IMR-90 (cell line): ENCODE results near the gene TMED4. TPM values are rescaled to one million over a fixed set of nuclear protein-coding genes. Genes with fewer than 3 reads are reported as not detected.
A peak's percentile ranks its signal among the peaks of the same experiment; 100 is the strongest.

Experiments used
- ATAC-seq: fragments of 200-7000 bp; cut with Tn5 transposase; 2 replicates; pipeline ENCODE4 v1.9.1; 2020; ENCODE audit warnings: low read depth, mild to moderate bottlenecking, moderate library complexity
- BruUV-seq: library from RNA; stranded (reverse); fragments of 400-500 nt; replicated peaks from 2 replicates; lab custom pipeline; 2021; lab: Mats Ljungman, UMichigan
- CTCF ChIA-PET: fragments of 300-600 bp; formaldehyde crosslinking; extraction: SDS; loops from one replicate; lab custom pipeline; 2021; ENCODE audit warnings: antibody characterized with exemption; lab: Yijun Ruan, JAX
- POLR2A ChIA-PET: fragments of 300-600 bp; sonication (Branson Sonifier 250); formaldehyde crosslinking; loops from one replicate; lab custom pipeline; 2022; ENCODE audit warnings: antibody characterized with exemption; ENCODE audit not compliant: unreplicated experiment; lab: Charles Lee
- DNase-seq: peaks from one replicate; pipeline ENCODE4 v3.0.0; 2013
- H2AFZ ChIP-seq: replicated peaks from 2 replicates; pipeline ENCODE3; 2013; ENCODE audit warnings: low read length, mild to moderate bottlenecking; ENCODE audit not compliant: poor library complexity
- H2AK5ac ChIP-seq: 2 replicates; pipeline ENCODE4 v1.6.1; 2013; ENCODE audit warnings: low read depth, low read length, inconsistent platforms
- H2AK9ac ChIP-seq: replicated peaks from 2 replicates; pipeline ENCODE3; 2013; ENCODE audit warnings: mild to moderate bottlenecking, low read depth, low read length, moderate library complexity; ENCODE audit not compliant: poor library complexity
- H2BK120ac ChIP-seq: 2 replicates; pipeline ENCODE4 v1.6.1; 2013; ENCODE audit warnings: low read depth, low read length, inconsistent platforms
- H2BK15ac ChIP-seq: 3 replicates; pipeline ENCODE4 v1.6.1; 2013; ENCODE audit warnings: low read depth, low read length, inconsistent platforms
- H2BK20ac ChIP-seq: 2 replicates; pipeline ENCODE4 v1.6.1; 2013; ENCODE audit warnings: low read depth, mild to moderate bottlenecking, inconsistent platforms, low read length, moderate library complexity
- H2BK5ac ChIP-seq: 2 replicates; pipeline ENCODE4 v1.6.1; 2013; ENCODE audit warnings: mild to moderate bottlenecking, low read depth, low read length, inconsistent platforms; ENCODE audit not compliant: poor library complexity, severe bottlenecking
- H3K14ac ChIP-seq: replicated peaks from 2 replicates; pipeline ENCODE4 v1.6.1; 2013; ENCODE audit warnings: low read depth, low read length, inconsistent platforms
- H3K18ac ChIP-seq: 2 replicates; pipeline ENCODE4 v1.6.1; 2013; ENCODE audit warnings: low read depth, low read length, control low read depth
- H3K23ac ChIP-seq: 2 replicates; pipeline ENCODE4 v1.6.1; 2013; ENCODE audit warnings: low read depth, low read length, inconsistent platforms
- H3K27ac ChIP-seq: 2 replicates; pipeline ENCODE4 v1.5.1; 2013; ENCODE audit warnings: mild to moderate bottlenecking, control low read depth, low read length; ENCODE audit not compliant: insufficient read depth
- H3K27me3 ChIP-seq: 2 replicates; pipeline ENCODE4 v1.6.1; 2013; ENCODE audit warnings: low read length; ENCODE audit not compliant: control insufficient read depth, insufficient read depth
- H3K36me3 ChIP-seq: 2 replicates; pipeline ENCODE4 v1.6.1; 2013; ENCODE audit warnings: low read length, mixed read lengths; ENCODE audit not compliant: control insufficient read depth, insufficient read depth
- H3K4ac ChIP-seq: 2 replicates; pipeline ENCODE4 v1.6.1; 2013; ENCODE audit warnings: low read depth, low read length, inconsistent platforms
- H3K4me1 ChIP-seq: 2 replicates; pipeline ENCODE4 v1.6.1; 2013; ENCODE audit warnings: low read length, mixed read lengths; ENCODE audit not compliant: control insufficient read depth, insufficient read depth
- H3K4me2 ChIP-seq: 2 replicates; pipeline ENCODE4 v1.6.1; 2013; ENCODE audit warnings: low read depth, mild to moderate bottlenecking, control low read depth, low read length, moderate library complexity
- H3K4me3 ChIP-seq: 2 replicates; pipeline ENCODE4 v1.5.1; 2013; ENCODE audit warnings: low read depth, mild to moderate bottlenecking, control low read depth, low read length, moderate library complexity; ENCODE audit not compliant: insufficient read depth
- H3K56ac ChIP-seq: 2 replicates; pipeline ENCODE4 v1.6.1; 2013; ENCODE audit warnings: low read length, inconsistent platforms; ENCODE audit not compliant: insufficient read depth; ENCODE audit errors: extremely low read depth
- H3K79me1 ChIP-seq, 2 experiments: 2 replicates each; pipeline ENCODE4 v1.6.1; 2013; ENCODE audit warnings: low read length in 2 of 2, inconsistent platforms in 1 of 2, low read depth in 1 of 2
- H3K9ac ChIP-seq: 2 replicates; pipeline ENCODE4 v1.6.1; 2013; ENCODE audit warnings: low read depth, low read length, control low read depth
- H3K9me1 ChIP-seq: 2 replicates; pipeline ENCODE4 v1.6.1; 2013; ENCODE audit warnings: low read length, inconsistent platforms; ENCODE audit not compliant: insufficient read depth
- H3K9me3 ChIP-seq: 2 replicates; pipeline ENCODE4 v1.6.1; 2013; ENCODE audit warnings: low read length; ENCODE audit not compliant: control insufficient read depth, insufficient read depth
- H4K20me1 ChIP-seq: 2 replicates; pipeline ENCODE4 v1.6.1; 2013; ENCODE audit warnings: low read length, inconsistent platforms; ENCODE audit not compliant: insufficient read depth
- H4K5ac ChIP-seq: 2 replicates; pipeline ENCODE4 v1.6.1; 2013; ENCODE audit warnings: mild to moderate bottlenecking, low read depth, low read length, control low read depth
- H4K8ac ChIP-seq, 2 experiments: 2 replicates each; pipeline ENCODE4 v1.6.1; 2013; ENCODE audit warnings: low read depth in 2 of 2, low read length in 2 of 2, control low read depth in 1 of 2, inconsistent platforms in 1 of 2
- H4K91ac ChIP-seq: 2 replicates; pipeline ENCODE4 v1.6.1; 2013; ENCODE audit warnings: low read depth, low read length, inconsistent platforms; ENCODE audit not compliant: insufficient read depth
- CHD1 ChIP-seq: IDR thresholded peaks from 2 replicates; pipeline ENCODE4 v1.6.1; 2012; ENCODE audit warnings: low read depth, low read length, improper control_type of control experiment
- FOS ChIP-seq: fragments of 150-350 bp; IDR thresholded peaks from 2 replicates; pipeline ENCODE4 v1.6.1; 2016; ENCODE audit warnings: low read depth, low read length
- NFE2L2 ChIP-seq: fragments of 150-350 bp; IDR thresholded peaks from 2 replicates; pipeline ENCODE4 v1.6.1; 2016; ENCODE audit warnings: low read depth, mild to moderate bottlenecking, low read length
- RAD21 ChIP-seq: IDR thresholded peaks from 2 replicates; pipeline ENCODE4 v1.6.1; 2012; ENCODE audit warnings: low read length, improper control_type of control experiment
- WGBS, 2 experiments: methylation state at CpG; one replicate each; pipeline versions ENCODE4 v1.1.5 to v1.1.7; 2013; ENCODE audit warnings: missing lambda C conversion rate in 2 of 2; ENCODE audit not compliant: insufficient read length in 1 of 2; ENCODE audit errors: extremely low coverage in 2 of 2; 5-methylcytosine and 5-hydroxymethylcytosine counted together
- dilution Hi-C: fragments of 300-500 bp; cut with HindIII; formaldehyde crosslinking; loops from one replicate; pipeline ENCODE4 v1.14.3; 2018; ENCODE audit warnings: low sequenced_read_pairs; ENCODE audit not compliant: unreplicated experiment
- in situ Hi-C: fragments of 300-500 bp; cut with MboI; formaldehyde crosslinking; loops from 3 replicates; pipeline ENCODE4 v1.14.3; 2019; ENCODE audit warnings: low sequenced_read_pairs, inconsistent platforms, mixed read lengths
- intact Hi-C: fragments of 100-400 bp; cut with micrococcal nuclease; formaldehyde crosslinking; loops from 2 replicates; pipeline ENCODE4 v1.10.0; 2022
- polyA plus RNA-seq, 3 experiments: library from polyadenylated mRNA; depleted of rRNA; stranded (reverse); fragments of >200 nt; gene quantifications; 2 replicates each; pipeline ENCODE4 v1.2.3, GENCODE V29; 2012; ENCODE audit warnings: low replicate concordance in 1 of 3
- total RNA-seq: library from RNA; depleted of rRNA; stranded (reverse); fragments of >200 nt; gene quantifications from 2 replicates; pipeline ENCODE4 v1.2.3, GENCODE V29; 2012

TMED4 gene
- total and polyA plus RNA-seq, 2 of the 4 experiments (the other 2 are of a cell fraction) = 58.6 to 92.7 TPM

DNA sequence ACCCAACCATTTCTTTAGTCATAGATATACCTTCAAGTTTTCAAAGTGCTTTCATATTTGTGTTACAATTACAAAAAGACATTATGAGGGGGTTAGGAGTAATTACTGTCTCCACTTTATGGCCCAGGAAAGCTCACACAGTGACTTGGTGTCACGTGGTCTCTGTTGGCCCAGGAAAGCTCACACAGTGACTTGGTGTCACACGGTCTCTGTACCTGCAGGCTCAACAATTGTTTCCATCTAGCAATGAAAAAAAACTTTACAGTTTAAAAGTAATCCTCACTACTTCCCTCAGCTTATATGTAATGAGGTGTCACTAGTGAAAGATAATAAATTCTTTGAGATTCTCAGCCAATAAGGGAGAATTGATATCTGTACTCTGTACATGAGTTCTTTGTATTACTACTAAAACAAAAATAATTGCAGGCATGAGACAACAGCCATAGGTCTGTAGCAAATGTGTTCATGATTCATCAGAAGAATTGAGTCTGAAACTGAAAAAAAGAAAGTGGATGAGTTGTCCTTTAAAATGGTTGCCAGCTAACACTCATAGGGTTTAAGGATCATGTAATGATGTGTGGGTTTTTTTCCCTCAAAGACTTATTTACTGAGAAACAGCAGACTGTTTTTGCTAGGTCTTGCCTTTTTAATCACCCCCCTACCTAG is 35.3 kb upstream of the TMED4 start:
- H3K23ac ChIP-seq = no peak overlapping the region; the same call in 1 of the 2 replicates
- no peak overlapping the region for H3K9ac ChIP-seq
- no peak overlapping the region for H2AFZ ChIP-seq
- H2BK20ac ChIP-seq = no peak overlapping the region
- POLR2A ChIA-PET = no interaction called here
- no peaks in the 10 kb centered on the region for H3K27me3 ChIP-seq
- BruUV-seq = no TSS peak
- peaks cover 5% of the 10 kb centered on the region for H3K4me1 ChIP-seq
- peak overlapping the region in 1 of 2 experiments; percentile 58; a peak in 2 of 4 replicates for H4K8ac ChIP-seq
- peak overlapping the region; percentile 87 for H3K14ac ChIP-seq
- H4K91ac ChIP-seq = no peak overlapping the region
- H3K79me1 ChIP-seq = peaks cover 32 to 66% of the 10 kb centered on the region in 2 experiments
- H3K4me3 ChIP-seq = no peak overlapping the region
- intact Hi-C loops = no loop called here
- TF ChIP-seq RAD21 = no peak
- TF ChIP-seq FOS = peak; percentile 15; the same call in 1 of the 2 replicates
- no peak for TF ChIP-seq CHD1
- TF ChIP-seq NFE2L2 = no peak
- no peak overlapping the region for H3K27ac ChIP-seq
- peak overlapping the region; percentile 55; the same call in 1 of the 2 replicates for H3K4me2 ChIP-seq
- WGBS, 2 experiments = 80% methylated on average over 1 of the region's 2 CpGs; no CpG with 5 or more reads in 1 of the 2 experiments
- H3K56ac ChIP-seq = no peak overlapping the region
- in situ Hi-C loops = no loop called here
- DNase-seq (peak; percentile 82), ATAC-seq (peak; percentile 80)
- H3K9me3 ChIP-seq = no peaks in the 10 kb centered on the region
- peaks cover 5% of the 10 kb centered on the region for H3K9me1 ChIP-seq
- peaks cover 2% of the 10 kb centered on the region; the same call in 1 of the 2 replicates for H3K36me3 ChIP-seq
- H3K18ac ChIP-seq = no peak overlapping the region; the same call in 1 of the 2 replicates
- H2BK120ac ChIP-seq = no peak overlapping the region
- H2AK9ac ChIP-seq = no peak overlapping the region
- peak overlapping the region; percentile 59 for H2BK5ac ChIP-seq
- peak overlapping the region; percentile 76; the same call in 1 of the 2 replicates for H2AK5ac ChIP-seq
- peaks cover 15% of the 10 kb centered on the region for H4K20me1 ChIP-seq
- CTCF ChIA-PET = no interaction called here
- peak overlapping the region; percentile 30 for H4K5ac ChIP-seq
- H3K4ac ChIP-seq = peak overlapping the region; percentile 38; the same call in 1 of the 2 replicates
- no peak overlapping the region for H2BK15ac ChIP-seq
- dilution Hi-C loops = no loop called here
